Fibroblast of skin of back (primary cell): ENCODE results near the gene FUT1.
A peak's percentile ranks its signal among the peaks of the same experiment; 100 is the strongest.

Source experiments
- DNase-seq: peaks from one replicate; pipeline ENCODE4 v3.0.0-alpha.2; 2013

FUT1 gene

GRCh38 chr19:48715681-48716171 is 36.7 kb downstream of the FUT1 start:
- no peak for DNase-seq

DNA sequence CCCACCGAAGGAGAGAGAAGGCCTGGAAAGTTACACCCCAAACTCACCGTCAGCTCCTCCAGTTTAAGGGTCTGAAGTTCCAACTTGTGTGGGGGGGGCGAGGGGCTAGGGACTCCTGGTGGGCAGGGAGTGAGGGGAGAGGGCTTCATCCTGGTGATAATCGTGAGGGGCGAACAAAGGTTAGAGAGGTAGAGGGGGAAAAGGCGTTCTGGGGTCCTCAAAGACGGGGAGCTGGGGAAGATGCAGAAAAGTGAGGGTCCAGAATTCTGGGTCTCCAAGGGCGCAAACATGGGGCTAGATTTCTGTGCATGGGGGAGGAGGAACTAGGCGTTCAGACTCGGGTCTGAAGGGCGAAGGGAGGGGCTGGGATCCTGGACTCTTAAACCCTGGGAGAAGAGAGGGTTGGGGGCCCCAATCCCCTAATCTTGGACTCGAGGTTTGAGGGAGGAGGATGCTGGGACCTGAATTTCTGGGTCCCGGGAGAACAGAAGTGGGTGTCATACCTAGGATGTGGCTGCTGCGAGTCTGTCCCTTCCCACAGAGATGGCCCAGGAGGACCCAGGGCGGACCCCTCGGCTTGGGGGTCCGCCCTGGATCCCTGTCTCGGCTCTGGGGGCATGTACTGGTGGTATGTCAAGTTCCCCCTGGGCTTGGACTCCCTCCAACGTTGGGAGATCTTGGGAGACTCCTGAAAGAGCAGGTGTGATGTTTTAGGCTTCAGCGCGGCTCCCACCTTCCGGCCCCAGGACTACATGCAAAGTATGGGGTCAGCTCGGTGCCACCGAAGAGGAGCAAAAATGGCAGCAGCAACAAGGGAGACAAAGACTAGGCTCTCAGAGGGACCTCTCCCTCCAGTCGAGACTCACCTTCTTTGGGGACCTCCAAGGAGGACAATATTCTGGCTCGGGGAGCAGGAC is 37.4 kb downstream of the FUT1 start:
- DNase-seq: no peak

DNA sequence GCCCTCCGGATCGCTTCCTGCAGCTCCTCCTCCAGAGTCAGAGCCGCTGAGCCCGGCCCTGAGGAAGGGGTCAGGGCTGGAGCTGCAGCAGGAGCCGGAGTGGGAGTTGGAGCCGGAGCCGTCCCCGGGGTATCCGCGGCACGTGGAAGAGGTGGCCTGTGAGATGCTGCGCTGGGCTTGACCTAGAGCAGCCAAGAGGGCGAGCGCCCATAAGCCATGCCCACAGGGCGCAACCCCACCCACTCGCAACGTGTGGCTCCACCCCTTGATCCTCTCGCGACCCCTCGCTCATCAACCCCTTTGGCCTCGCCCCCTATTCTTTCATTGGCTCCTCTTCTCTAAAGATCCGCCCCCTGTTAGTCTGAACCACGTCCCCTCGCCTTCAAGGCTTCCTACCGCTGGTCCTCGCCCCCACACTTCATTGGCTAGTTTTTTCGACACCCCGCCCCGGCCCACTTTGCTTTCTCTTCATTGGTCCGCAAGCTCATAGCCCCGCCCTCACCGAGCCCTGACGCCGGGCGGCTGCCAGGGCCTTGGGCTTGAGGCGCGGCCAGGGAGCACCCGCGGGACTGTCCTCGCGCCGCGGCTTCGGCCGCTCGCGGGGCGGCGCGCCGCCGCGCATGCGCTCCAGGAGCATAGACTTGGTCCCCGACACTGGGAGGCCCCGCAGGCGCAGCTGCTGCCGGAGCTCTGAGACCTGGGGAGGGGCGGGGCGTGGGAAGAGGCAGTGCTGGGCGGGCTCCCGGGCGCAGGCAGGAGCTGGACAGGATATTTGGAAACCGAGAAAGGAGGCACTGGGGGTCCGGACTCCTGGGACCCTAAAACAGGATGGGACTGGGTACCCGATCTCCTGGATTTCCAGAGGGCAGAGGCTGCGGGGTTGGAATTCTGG is 38.3 kb downstream of the FUT1 start:
- peak; percentile 99 for DNase-seq

GRCh38 chr19:48713041-48713863 is 39.2 kb downstream of the FUT1 start:
- DNase-seq: no peak

DNA sequence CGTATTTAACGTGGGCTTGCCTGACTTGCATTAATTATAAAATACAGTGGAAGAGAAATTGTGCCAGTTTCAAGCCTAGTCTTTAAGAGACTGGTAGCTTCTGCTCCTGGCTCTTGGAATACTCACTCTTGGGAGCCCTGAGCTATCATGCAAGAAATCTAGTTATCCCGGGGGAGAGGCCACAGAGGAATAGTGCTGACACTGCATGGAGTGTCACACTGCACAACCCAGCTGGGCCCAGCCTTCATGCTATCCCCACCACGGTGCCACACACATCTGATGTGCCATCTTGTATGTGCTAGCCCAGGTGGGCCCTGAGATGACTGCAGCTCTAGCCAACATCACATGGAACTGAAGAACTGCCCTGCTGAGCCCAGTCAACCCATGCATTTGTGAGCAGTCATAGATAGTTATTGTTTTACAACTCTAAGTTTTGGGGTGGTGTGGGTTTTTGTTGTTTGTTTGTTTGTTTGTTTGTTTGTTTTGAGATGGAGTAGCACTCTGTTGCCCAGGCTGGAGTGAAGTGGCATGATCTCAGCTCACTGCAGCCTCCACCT is 41.3 kb downstream of the FUT1 start:
- no peak for DNase-seq

DNA sequence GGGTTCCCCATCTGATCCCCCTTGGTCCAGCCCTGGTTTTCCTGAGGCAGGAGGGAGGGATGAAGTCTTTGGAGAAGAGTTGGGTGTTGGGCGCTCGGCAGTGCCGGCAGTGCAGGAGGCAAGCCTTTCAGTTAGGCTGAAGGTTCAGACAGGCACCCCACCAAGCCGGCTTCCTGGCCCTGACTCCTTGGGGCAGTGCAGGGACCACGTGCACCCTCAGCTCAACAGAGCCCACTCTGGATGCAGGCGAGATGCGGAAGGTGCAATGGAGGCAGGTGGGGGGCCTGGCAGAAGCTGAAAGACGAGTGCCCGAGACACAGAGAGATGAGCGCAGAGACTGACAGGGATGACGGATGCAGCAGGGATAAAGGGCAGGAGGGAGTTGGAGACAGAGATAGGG is 44.0 kb downstream of the FUT1 start:
- no peak for DNase-seq

- no peak for DNase-seq
Measured at GRCh38 chr19:48705431-48705830, 47.0 kb downstream of the FUT1 start.

DNA sequence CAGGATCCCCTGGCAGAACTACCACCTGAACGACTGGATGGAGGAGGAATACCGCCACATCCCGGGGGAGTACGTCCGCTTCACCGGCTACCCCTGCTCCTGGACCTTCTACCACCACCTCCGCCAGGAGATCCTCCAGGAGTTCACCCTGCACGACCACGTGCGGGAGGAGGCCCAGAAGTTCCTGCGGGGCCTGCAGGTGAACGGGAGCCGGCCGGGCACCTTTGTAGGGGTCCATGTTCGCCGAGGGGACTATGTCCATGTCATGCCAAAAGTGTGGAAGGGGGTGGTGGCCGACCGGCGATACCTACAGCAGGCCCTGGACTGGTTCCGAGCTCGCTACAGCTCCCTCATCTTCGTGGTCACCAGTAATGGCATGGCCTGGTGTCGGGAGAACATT is 49.1 kb downstream of the FUT1 start:
- no peak for DNase-seq

GRCh38 chr19:48702701-48703100 is 49.7 kb downstream of the FUT1 start:
- DNase-seq: no peak

DNA sequence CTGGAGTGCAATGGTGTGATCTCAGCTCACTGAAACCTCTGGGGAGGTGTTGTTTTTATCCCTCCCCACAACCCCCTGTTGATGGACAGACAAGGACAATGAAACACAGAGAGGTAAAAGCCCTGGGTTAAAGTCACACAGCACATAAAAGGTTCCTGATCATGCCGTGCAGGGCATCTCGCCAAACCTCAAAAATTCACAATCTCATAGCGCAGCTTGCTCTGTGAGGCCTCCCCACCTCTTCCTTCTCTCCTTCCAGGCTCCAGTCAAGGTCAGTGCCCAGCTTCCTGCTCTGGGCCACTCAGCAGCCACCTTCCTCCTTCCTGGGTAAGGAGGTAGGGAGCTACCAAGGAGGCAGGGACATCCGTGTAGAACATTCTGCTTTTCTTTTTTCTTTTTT is 54.4 kb downstream of the FUT1 start:
- DNase-seq: peak; percentile 70
